ENCODE data around the gene IPO4. TPM values are rescaled to one million over a fixed set of nuclear protein-coding genes. Genes with fewer than 3 reads are reported as not detected.

The IPO4 gene
- total and polyA plus RNA-seq, 2 of the 8 experiments (the other 6 are each of a cell fraction or from before 2014, with no cell fraction given) = 55.5 to 108 TPM

- DNase-seq (ENCODE audit: low read depth in 1 of 2, low spot score in 2 of 2) (no peak), FAIRE-seq (no peak)
- no peak overlapping the region for H2BK5ac ChIP-seq (ENCODE audit: low read depth, low read length)
- H3K4ac ChIP-seq (replicated peaks; ENCODE audit: insufficient read length, low read depth, low read length) = no peak overlapping the region
- H3K79me2 ChIP-seq (ENCODE audit: control insufficient read depth in 1 of 2, insufficient read depth in 2 of 2, low read length in 2 of 2) = peaks cover 0 to 30% of the 10 kb centered on the region in 2 experiments; a peak in 3 of 4 replicates
- 95% methylated on average over 2 of the region's 2 CpGs; no CpG with 5 or more reads in 1 of the 2 experiments for WGBS, 2 experiments (ENCODE audit: extremely low coverage in 1 of 2, insufficient coverage in 1 of 2, insufficient read length in 1 of 2, insufficient replicate concordance in 2 of 2, low coverage in 1 of 2, low lambda C conversion rate in 2 of 2, missing lambda C conversion rate in 1 of 2)
- H4K5ac ChIP-seq (ENCODE audit: insufficient read length, low read depth, low read length) = no peak overlapping the region
- H3K4me2 ChIP-seq (ENCODE audit: insufficient read depth in 1 of 2, low read depth in 2 of 2, low read length in 2 of 2) = no peak overlapping the region
- H3K36me3 ChIP-seq (ENCODE audit: control insufficient read depth in 2 of 4, insufficient read depth in 4 of 4, low read length in 3 of 4) = peaks cover 8 to 20% (median 9%) of the 10 kb centered on the region in 4 experiments; a peak in 6 of 8 replicates
- H3K4me3 ChIP-seq (ENCODE audit: extremely low read depth in 1 of 4, insufficient read depth in 2 of 4, low read depth in 3 of 4, low read length in 4 of 4) = no peak overlapping the region
- no peak overlapping the region for H2AFZ ChIP-seq (ENCODE audit: low read length)
- H3K4me1 ChIP-seq (replicated peaks in 1 of 4; ENCODE audit: control insufficient read depth in 3 of 4, insufficient read depth in 4 of 4, low read length in 3 of 4) = peaks cover 3 to 10% (median 7%) of the 10 kb centered on the region in 4 experiments; a peak in 6 of 7 replicates
- peaks cover 7% of the 10 kb centered on the region; the same call in 1 of the 2 replicates for H3K79me1 ChIP-seq (ENCODE audit: low read depth, low read length)
- no peak overlapping the region for H4K91ac ChIP-seq (replicated peaks; ENCODE audit: insufficient read length, low read length)
- H3K56ac ChIP-seq (replicated peaks; ENCODE audit: insufficient read length, low read depth, low read length) = no peak overlapping the region
- no peak overlapping the region for H2BK20ac ChIP-seq (ENCODE audit: low read length)
- peaks cover 13% of the 10 kb centered on the region for H3K23me2 ChIP-seq (ENCODE audit: low read depth, low read length)
- no peak overlapping the region for H2AK5ac ChIP-seq (ENCODE audit: low read depth, low read length)
- H3K14ac ChIP-seq (ENCODE audit: insufficient read length) = no peak overlapping the region
- TF ChIP-seq CBX8 (IDR thresholded peaks at IDR 0.05; ENCODE audit: borderline replicate concordance, low read depth, low read length) (no peak), EZH2 (IDR thresholded peaks at IDR 0.05; ENCODE audit: low read depth, low read length, severe bottlenecking) (no peak)
- no peak overlapping the region for H3K27ac ChIP-seq (ENCODE audit: low read depth, low read length)
- H2BK15ac ChIP-seq (ENCODE audit: low read length) = no peak overlapping the region
- H2BK12ac ChIP-seq (ENCODE audit: low read depth, low read length) = no peak overlapping the region
- ChIA-PET POLR2A (ENCODE audit: partially characterized antibody) (interaction anchor here (1.0 to 1.5 kb wide), 6 partner anchors 17 to 52 kb away, joined by 3 to 5 read pairs (median 4); partner anchors contain the start of genes DCAF11, IPO4, IRF9 and TM9SF1), CTCF (ENCODE audit: partially characterized antibody) (interaction anchor here (0.5 to 1.5 kb wide), 6 partner anchors 9 to 1115 kb away, joined by 3 to 8 read pairs (median 3); partner anchors contain the start of genes DCAF11, IRF9 and NRL)
- H3K27me3 ChIP-seq (replicated peaks in 1 of 4; ENCODE audit: control insufficient read depth in 3 of 4, extremely low read depth in 1 of 4, insufficient read depth in 3 of 4, low read length in 3 of 4) = no peaks in the 10 kb centered on the region
- H3K23ac ChIP-seq (ENCODE audit: insufficient read length) = no peak overlapping the region
- H2BK120ac ChIP-seq (replicated peaks; ENCODE audit: low read depth, low read length) = no peak overlapping the region
- H4K8ac ChIP-seq (ENCODE audit: extremely low read depth, insufficient read depth, low read length) = no peak overlapping the region
- no peaks in the 10 kb centered on the region for H3K9me3 ChIP-seq (ENCODE audit: insufficient read depth in 2 of 2, low read depth in 1 of 2, low read length in 1 of 2)
- H3K18ac ChIP-seq (ENCODE audit: extremely low read depth, low read length) = no peak overlapping the region
- no peak overlapping the region for H3K9ac ChIP-seq (replicated peaks in 1 of 4; ENCODE audit: extremely low read depth in 1 of 4, low read depth in 3 of 4, low read length in 3 of 4)
- H4K20me1 ChIP-seq (replicated peaks in 1 of 2; ENCODE audit: control insufficient read depth in 1 of 2, insufficient read depth in 2 of 2, low read length in 2 of 2) = peaks cover 0 to 7% of the 10 kb centered on the region in 2 experiments
Observed at GRCh38 chr14:24143511-24143910, 45.1 kb downstream of the IPO4 start.

Data from H1 (cell line).